ENCODE results near the gene NRP1.

GRCh38 chr10:33146189-33147012 lies 188.1 kb downstream of the NRP1 start:
- TF ChIP-seq POLR2A (IDR thresholded peaks at IDR 0.05) = no peak
- no peak for TF ChIP-seq CTCF (IDR thresholded peaks at IDR 0.05)
- TF ChIP-seq POLR2AphosphoS5 (IDR thresholded peaks at IDR 0.05) = no peak
